Fibroblast of peridontal ligament (primary cell): Measurements from ENCODE around the gene LIN7B.

Experiments
- DNase-seq: peaks from one replicate; pipeline ENCODE4 v3.0.0-alpha.2; 2010; ENCODE audit errors: extremely low read depth

The LIN7B gene

GRCh38 chr19:49094505-49095482 is 19.4 kb upstream of the LIN7B start:
- DNase-seq = peak; percentile 32

DNA sequence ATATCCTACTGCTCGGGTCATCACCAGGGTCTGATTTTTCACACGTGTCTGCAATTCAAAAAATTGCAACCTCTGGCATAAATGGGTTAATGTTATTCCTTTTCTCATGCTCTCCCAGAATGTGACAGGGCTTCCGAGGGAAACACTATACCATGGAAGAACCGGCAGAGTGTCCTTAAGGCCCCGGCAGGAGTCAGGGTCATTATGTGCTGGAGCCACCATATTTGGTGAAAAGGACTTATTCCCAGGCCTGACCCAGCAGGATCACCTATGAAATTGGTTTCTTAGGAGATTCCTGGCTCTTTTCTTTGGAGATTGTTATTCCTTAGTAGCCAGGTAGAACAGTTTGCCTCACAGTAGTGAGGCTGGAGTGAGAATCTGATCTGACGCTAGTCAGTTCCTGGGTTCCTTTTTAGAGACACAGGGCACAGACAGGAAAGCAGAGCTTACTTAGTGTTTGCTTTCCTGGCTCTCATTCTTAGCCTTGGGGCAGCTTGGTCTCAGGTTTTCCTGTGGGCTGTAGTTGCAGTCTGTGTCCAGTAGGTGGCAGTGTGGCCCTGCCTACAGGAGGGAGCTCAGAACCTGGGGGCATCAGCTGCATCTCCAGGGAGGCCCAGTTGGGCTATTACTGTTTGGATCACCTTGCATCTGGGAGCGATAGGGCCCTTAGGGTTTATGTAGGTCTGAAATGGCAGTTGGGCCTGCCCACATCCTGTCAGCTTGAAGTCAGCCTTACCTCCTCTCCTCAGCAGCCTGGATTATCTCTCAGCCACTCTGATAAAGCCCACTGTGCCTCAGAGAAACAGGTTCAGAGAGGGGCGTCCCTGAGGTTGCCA is 16.5 kb upstream of the LIN7B start:
- peak; percentile 78 for DNase-seq

DNA sequence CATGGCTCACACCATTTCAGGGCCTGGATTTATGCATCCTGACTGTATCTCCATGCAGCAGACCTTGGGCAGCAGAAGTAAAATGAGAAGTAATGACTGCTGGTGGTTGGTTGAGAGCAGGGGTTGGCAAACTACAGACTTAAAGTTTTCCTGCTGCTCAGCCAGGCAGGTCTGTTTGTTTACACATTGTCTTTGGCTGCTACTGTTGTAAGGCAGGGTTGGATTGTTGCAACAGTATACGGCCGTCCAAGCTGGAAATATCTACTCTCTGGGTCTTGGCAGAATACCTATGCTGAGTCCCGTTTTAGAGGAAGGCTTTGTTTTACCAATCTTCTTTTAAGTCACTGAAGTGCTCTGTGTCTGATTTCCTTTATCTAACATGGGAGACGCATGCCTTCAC is 15.4 kb upstream of the LIN7B start:
- peak; percentile 37 for DNase-seq

GRCh38 chr19:49101160-49101559 is 13.0 kb upstream of the LIN7B start:
- DNase-seq = no peak

DNA sequence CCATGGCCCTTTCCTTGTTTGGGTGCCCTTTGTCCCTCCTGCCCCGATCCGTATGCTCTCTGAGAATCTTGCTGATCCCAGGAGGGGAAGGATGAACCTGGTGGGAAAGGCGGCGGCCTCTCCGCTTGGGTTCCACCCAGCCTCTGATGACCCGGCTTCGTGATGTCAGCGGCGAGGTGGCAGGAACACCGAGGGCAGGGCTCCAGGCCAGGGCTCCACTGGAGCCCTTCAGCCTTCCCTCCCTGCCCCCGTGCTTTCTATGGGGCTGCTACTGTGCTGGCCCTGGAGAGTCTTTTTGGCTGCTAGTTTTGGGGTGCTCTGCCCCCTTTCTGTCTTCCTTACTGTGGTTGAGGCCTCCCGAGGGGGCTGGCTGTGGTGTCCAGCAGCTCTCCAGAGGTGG is 11.9 kb upstream of the LIN7B start:
- DNase-seq = no peak

- no peak for DNase-seq
Measured at GRCh38 chr19:49103331-49104085, 10.7 kb upstream of the LIN7B start.

DNA sequence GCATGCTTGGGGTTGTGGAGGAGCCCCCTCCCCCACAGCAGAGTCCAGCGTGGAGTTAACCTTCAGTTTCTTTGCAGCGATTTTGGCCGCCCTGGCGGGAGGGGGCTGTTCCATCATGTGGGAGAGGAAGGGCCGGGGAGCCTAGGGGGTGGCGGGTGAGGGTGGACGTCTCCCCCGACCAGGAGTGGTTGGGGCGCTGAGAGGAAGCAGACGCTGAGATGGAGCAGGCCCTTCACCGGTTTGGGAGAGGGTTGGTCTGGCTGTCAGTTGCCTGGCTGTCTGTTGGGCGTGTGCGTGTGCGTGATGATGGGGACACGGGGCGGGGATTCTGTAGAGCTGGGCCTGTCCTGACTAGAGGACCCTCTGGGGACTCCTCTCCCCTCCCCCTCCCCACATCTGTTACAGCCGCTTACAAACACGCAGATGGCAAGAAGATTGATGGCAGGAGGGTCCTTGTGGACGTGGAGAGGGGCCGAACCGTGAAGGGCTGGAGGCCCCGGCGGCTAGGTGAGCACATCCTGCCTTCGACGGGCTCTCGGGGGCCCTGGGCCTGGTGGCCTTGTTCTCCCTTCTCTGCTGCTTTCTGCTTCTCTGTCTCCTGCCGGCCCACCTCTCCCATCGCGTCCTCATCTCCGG is 9.8 kb upstream of the LIN7B start:
- DNase-seq = no peak

DNA sequence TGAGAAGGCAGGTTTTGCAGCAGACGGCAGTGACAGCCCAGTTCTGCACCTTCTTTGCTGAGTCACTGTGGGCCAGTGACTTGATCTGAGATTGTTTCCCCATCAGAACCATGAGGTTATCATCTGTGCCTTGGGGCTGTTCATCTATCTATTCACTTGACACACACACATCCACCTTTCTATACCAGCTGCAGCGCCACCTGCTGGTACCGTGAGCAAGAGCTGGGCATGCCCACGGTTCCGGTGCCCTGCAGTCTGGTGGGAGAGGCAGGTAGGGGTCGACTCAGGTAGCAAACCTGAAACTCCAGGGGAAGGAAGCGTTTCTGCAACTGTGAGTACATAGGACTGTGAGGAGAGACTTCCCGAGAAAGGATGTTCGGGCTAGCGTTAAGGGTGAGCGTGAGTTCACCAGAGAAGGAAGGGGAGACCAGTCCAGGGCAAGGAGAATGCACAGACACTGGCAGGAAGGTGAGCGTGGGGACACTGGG is 7.5 kb upstream of the LIN7B start:
- peak; percentile 52 for DNase-seq

DNA sequence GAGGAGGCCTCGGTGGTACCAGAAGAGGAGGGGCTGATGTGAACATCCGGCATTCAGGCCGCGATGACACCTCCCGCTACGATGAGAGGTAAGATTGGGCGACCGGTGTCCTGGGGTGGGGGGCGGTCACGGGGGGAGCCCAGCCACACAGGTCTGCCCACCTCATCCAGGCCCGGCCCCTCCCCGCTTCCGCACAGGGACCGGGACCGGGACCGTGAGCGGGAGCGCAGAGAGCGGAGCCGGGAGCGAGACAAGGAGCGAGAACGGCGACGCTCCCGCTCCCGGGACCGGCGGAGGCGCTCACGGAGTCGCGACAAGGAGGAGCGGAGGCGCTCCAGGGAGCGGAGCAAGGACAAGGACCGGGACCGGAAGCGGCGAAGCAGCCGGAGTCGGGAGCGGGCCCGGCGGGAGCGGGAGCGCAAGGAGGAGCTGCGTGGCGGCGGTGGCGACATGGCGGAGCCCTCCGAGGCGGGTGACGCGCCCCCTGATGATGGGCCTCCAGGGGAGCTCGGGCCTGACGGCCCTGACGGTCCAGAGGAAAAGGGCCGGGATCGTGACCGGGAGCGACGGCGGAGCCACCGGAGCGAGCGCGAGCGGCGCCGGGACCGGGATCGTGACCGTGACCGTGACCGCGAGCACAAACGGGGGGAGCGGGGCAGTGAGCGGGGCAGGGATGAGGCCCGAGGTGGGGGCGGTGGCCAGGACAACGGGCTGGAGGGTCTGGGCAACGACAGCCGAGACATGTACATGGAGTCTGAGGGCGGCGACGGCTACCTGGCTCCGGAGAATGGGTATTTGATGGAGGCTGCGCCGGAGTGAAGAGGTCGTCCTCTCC is 6.3 kb upstream of the LIN7B start:
- DNase-seq = no peak

DNA sequence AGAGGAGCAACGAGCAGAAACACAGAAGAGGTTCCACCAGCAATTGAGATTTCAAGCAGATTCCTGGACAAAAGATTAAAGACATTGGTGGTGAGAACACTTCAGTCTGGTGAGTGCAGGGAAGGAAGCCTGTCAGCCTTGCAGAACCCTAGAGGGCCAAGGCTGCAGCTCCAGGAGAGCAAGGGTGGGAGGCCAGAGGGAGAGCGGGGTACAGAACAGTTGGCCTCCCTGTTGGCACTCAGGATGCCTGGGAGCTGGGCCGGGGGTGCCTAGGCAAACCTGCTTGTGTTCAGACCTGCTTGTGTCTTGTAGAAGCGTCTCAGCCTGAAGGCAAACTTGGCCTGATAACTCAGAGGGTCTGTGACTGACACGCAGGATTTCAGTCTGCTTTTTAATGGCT is 5.1 kb upstream of the LIN7B start:
- DNase-seq = no peak

- DNase-seq = no peak
Measured at GRCh38 chr19:49109569-49110233, 4.5 kb upstream of the LIN7B start.

DNA sequence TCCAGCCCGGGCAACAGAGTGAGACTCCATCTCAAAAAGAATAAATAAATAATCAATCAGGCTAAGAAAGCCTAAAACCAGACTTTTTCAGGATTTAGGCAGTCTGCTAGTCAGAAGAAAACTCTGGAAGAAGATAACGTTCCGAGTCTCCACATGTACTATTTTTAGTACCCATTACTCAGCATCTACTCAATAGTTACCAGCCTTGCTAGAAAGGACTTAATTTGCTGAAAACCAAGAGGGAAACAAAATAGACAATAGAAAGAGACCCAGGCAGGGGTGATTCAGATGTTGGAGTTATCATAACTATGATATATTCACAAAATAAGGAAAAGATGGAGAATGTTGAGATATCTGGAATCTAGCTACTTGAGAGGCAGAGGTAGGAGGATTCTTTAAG is 3.6 kb upstream of the LIN7B start:
- peak; percentile 68 for DNase-seq

DNA sequence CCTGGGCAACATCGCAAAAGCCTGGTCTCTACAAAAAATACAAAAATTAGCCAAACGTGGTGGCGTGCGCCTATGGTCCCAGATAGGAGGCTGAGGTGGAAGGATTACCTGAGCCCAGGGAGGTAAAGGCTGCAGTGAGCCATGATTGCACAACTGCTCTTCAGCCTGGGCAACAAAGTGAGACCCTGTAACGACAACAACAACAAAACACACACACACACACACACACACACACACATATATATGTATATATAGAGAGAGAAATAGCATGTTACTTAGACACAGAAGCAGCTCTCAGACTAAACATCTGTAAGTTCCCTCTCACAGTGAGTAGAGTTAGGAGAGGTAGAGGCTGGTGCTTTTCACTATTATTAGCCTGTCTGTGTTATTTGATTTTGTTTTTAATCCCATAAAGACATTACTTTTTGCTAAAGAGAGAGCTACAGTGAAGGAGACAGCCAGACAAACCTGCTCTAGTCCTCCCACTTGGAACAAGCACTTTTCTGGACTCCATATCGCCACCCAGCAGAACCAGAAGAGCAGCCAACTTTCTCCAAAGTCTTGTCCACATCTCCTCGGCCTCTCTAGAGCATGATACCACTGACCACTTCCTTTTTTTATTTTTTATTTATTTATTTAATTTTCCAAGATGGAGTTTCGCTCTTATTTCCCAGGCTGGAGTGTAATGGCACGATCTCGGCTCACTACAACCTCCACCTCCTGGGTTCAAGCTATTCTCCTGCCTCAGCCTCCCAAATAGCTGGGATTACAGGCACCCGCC is 2.8 kb upstream of the LIN7B start:
- no peak for DNase-seq

DNA sequence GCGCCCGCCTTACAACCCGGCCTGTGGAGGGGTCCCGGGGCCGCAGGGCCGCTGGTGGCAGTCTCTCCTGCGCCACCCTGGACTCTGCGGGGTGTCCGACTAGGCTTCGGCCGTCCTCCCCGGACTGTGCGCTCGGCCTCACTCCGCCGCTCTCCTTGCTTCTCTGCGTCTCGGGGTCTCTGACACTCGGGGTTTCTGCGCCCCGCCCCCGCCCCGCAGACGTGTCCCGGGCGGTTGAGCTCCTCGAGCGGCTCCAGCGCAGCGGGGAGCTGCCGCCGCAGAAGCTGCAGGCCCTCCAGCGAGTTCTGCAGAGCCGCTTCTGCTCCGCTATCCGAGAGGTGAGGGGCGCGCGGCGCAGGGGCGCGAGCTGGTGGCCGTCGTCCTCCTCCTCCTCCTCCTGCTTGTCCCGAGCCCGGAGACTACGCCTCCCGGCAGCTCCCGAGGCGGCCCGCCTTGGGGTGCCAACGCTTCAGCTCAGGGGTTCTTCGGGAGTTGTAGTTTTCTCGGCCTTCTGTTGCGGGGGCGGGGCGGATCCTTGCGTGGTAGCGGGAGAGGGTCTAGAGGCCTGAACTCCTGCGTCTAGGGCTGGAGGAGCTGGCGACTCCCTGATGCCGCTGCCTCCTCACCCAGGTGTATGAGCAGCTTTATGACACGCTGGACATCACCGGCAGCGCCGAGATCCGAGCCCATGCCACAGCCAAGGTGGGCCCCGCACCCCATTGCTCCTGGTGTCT is 627 bp downstream of the LIN7B start:
- DNase-seq = peak; percentile 45

DNA sequence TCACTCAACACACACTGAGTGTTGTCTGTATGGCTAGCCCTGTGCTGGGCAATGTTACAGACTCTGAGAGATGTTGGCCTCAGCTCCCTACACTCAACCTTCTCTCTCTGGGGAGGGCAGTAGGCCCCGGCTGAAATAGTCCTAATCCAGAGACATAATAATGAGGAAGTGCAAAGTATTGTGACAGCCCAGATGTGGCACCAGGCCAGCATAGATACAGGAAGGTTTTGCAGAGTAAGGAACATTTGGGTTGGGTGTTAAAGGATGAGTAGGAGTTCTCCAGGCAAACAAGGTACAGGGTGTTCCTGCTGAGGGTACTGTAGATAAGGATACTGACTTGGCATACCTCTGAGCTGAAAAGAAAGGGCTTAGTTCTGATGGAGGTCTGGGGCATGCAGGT is 2.4 kb downstream of the LIN7B start:
- DNase-seq = no peak

- no peak for DNase-seq
Measured at GRCh38 chr19:49117677-49118564, 3.8 kb downstream of the LIN7B start.
